B cell (primary cell): Measurements from ENCODE around the gene CD151. TPM values are rescaled to one million over a fixed set of nuclear protein-coding genes. Genes with fewer than 3 reads are reported as not detected.

Source experiments
- ATAC-seq: fragments of 200-7000 bp; cut with Tn5 transposase; one replicate; pipeline ENCODE4 v1.10.0; 2021; ENCODE audit warnings: low read depth, mild to moderate bottlenecking, moderate number of reproducible peaks, moderate library complexity
- CTCF ChIA-PET: fragments of 350-600 bp; sonication (Branson Sonifier 250); formaldehyde crosslinking; loops from one replicate; lab custom pipeline; 2021; ENCODE audit warnings: antibody characterized with exemption, inconsistent platforms; lab: Charles Lee
- POLR2A ChIA-PET: fragments of 350-600 bp; sonication (Branson Sonifier 250); formaldehyde crosslinking; loops from one replicate; lab custom pipeline; 2021; ENCODE audit warnings: antibody characterized with exemption; lab: Charles Lee
- DNase-seq: peaks from one replicate; pipeline ENCODE4 v3.0.0; 2013
- H2AFZ ChIP-seq: 2 replicates; pipeline ENCODE4 v1.6.1; 2012; ENCODE audit warnings: mild to moderate bottlenecking, low read depth, low read length; ENCODE audit not compliant: insufficient read depth, poor library complexity, severe bottlenecking
- H3K27ac ChIP-seq, 2 donors: 1 replicate in 1 of 2; 2 replicates in 1 of 2; pipeline ENCODE4 v1.5.1; 2012 to 2013; ENCODE audit warnings: low read length in 2 of 2, mild to moderate bottlenecking in 2 of 2, moderate library complexity in 1 of 2
- H3K27me3 ChIP-seq, 4 experiments: fragments of 200-600 bp in 1 of 4; sonication (generic) in 1 of 4; replicated peaks in 1 of 4; 1 replicate in 2 of 4; 2 replicates in 2 of 4; pipeline versions ENCODE4 v1.6.1 to v1.7.0; 2013 to 2016; ENCODE audit warnings: low read length in 3 of 4, mild to moderate bottlenecking in 2 of 4, mixed read lengths in 1 of 4, moderate library complexity in 1 of 4; ENCODE audit not compliant: insufficient read depth in 4 of 4, control insufficient read depth in 3 of 4; ENCODE audit errors: control extremely low read depth in 1 of 4
- H3K36me3 ChIP-seq, 2 experiments: replicated peaks in 1 of 2; 1 replicate in 1 of 2; 2 replicates in 1 of 2; pipeline versions ENCODE4 v1.6.1 to v1.7.1; 2013; ENCODE audit warnings: low read length in 1 of 2; ENCODE audit not compliant: insufficient read depth in 2 of 2, control insufficient read depth in 1 of 2; ENCODE audit errors: control extremely low read depth in 1 of 2, extremely low read depth in 1 of 2
- H3K4me1 ChIP-seq, 2 donors: fragments of 200-600 bp in 1 of 2; sonication (generic) in 1 of 2; 1 replicate in 1 of 2; 2 replicates in 1 of 2; pipeline versions ENCODE4 v1.5.1 to v1.6.1; 2013 to 2017; ENCODE audit warnings: low read length in 2 of 2; ENCODE audit not compliant: control insufficient read depth in 2 of 2, insufficient read depth in 2 of 2
- H3K4me2 ChIP-seq: replicated peaks from 2 replicates; pipeline ENCODE3; 2012; ENCODE audit warnings: mild to moderate bottlenecking, low read depth, low read length; ENCODE audit not compliant: poor library complexity, severe bottlenecking
- H3K4me3 ChIP-seq, 5 experiments: fragments of 200-600 bp in 1 of 5; sonication (generic) in 1 of 5; 1 replicate in 3 of 5; 2 replicates in 2 of 5; pipeline versions ENCODE4 v1.5.1 to v1.7.0; 2011 to 2016; ENCODE audit warnings: low read length in 4 of 5, mild to moderate bottlenecking in 4 of 5, low read depth in 2 of 5, control low read depth in 1 of 5, moderate library complexity in 1 of 5; ENCODE audit not compliant: insufficient read depth in 1 of 5; ENCODE audit errors: control extremely low read depth in 1 of 5, extremely low read depth in 1 of 5
- H3K79me2 ChIP-seq: fragments of 200-600 bp; sonication (generic); one replicate; pipeline ENCODE4 v1.6.0; 2016; ENCODE audit warnings: low read length; ENCODE audit not compliant: control insufficient read depth, insufficient read depth
- H3K9ac ChIP-seq: fragments of 200-600 bp; sonication (generic); 2 replicates; pipeline ENCODE4 v1.6.1; 2017; ENCODE audit warnings: mild to moderate bottlenecking, low read length, moderate library complexity
- H3K9me3 ChIP-seq, 3 donors: one replicate each; pipeline versions ENCODE4 v1.6.1 to v1.7.1; 2013; ENCODE audit warnings: low read length in 2 of 3; ENCODE audit not compliant: control insufficient read depth in 2 of 3, insufficient read depth in 1 of 3; ENCODE audit errors: control extremely low read depth in 1 of 3
- H4K20me1 ChIP-seq: 2 replicates; pipeline ENCODE4 v1.6.0; 2012; ENCODE audit warnings: mild to moderate bottlenecking, low read length; ENCODE audit not compliant: insufficient read depth, control insufficient read depth, poor library complexity, severe bottlenecking
- H3K27ac Mint-ChIP-seq: one replicate; pipeline ENCODE4 v1.8.0; 2021; ENCODE audit warnings: mixed read lengths
- H3K27me3 Mint-ChIP-seq: one replicate; pipeline ENCODE4 v1.8.0; 2021; ENCODE audit warnings: mixed read lengths
- H3K4me1 Mint-ChIP-seq: one replicate; pipeline ENCODE4 v1.8.0; 2021; ENCODE audit warnings: mixed read lengths
- H3K4me3 Mint-ChIP-seq: one replicate; pipeline ENCODE4 v1.8.0; 2021; ENCODE audit warnings: mixed read lengths
- H3K9me3 Mint-ChIP-seq: one replicate; pipeline ENCODE4 v1.8.0; 2022; ENCODE audit warnings: mixed read lengths; ENCODE audit not compliant: insufficient read depth
- CTCF ChIP-seq: fragments of 200-600 bp; IDR thresholded peaks from one replicate; pipeline ENCODE4 v1.8.0; 2022; ENCODE audit warnings: antibody characterized with exemption, mild to moderate bottlenecking
- EZH2 ChIP-seq: IDR thresholded peaks from 2 replicates; pipeline ENCODE4 v1.6.1; 2012; ENCODE audit warnings: borderline replicate concordance, low read depth, mild to moderate bottlenecking, moderate library complexity, low read length; ENCODE audit not compliant: insufficient read depth, poor library complexity, severe bottlenecking
- WGBS: methylation state at CpG from one replicate; pipeline ENCODE4 v1.1.5; 2013; ENCODE audit warnings: missing lambda C conversion rate; ENCODE audit not compliant: insufficient coverage; 5-methylcytosine and 5-hydroxymethylcytosine counted together
- intact Hi-C: fragments of 100-400 bp; cut with micrococcal nuclease; formaldehyde crosslinking; loops from one replicate; pipeline ENCODE4 v1.10.0; 2022
- polyA plus RNA-seq: library from polyadenylated mRNA; depleted of rRNA; stranded (reverse); fragments of >200 nt; gene quantifications from 2 replicates; pipeline ENCODE4 v1.2.3, GENCODE V29; 2012
- total RNA-seq, 2 donors: library from RNA; stranded (reverse); fragments of 120-200 nt in 1 of 2; gene quantifications; 1 replicate in 1 of 2; 2 replicates in 1 of 2; pipeline versions ENCODE4 v1.2.3 to v1.2.4, GENCODE V29; 2013 to 2022

CD151 gene
- total and polyA plus RNA-seq, 2 donors (not counting 1 experiment from before 2014, with no cell fraction given): 24.4 to 25.5 TPM

GRCh38 chr11:788009-788640 lies 44.6 kb upstream of the CD151 start:
- Histone ChIP-seq H3K4me1 (peaks cover 10 to 20% of the 10 kb centered on the region in 2 donors), H2AFZ (no peak overlapping the region), H3K36me3 (peaks cover 0 to 7% of the 10 kb centered on the region in 2 experiments), H3K27me3 (peaks cover 0 to 24% (median 5%) of the 10 kb centered on the region in 4 experiments), H3K9ac (no peak overlapping the region), H3K9me3 (peaks cover 0 to 3% (median 0%) of the 10 kb centered on the region in 3 donors), H3K27ac (no peak overlapping the region), H3K4me2 (no peak overlapping the region), H4K20me1 (peaks cover 29% of the 10 kb centered on the region), H3K79me2 (peaks cover 5% of the 10 kb centered on the region), H3K4me3 (no peak overlapping the region)
- intact Hi-C loops: no loop called here
- H3K4me3 Mint-ChIP-seq: no peak overlapping the region
- DNase-seq (no peak), ATAC-seq (no peak)
- no peaks in the 10 kb centered on the region for H3K27me3 Mint-ChIP-seq
- H3K27ac Mint-ChIP-seq: no peak overlapping the region
- WGBS: 58% methylated on average over 28 of the region's 28 CpGs
- peaks cover 4% of the 10 kb centered on the region for H3K4me1 Mint-ChIP-seq
- ChIA-PET POLR2A (no interaction called here), CTCF (no interaction called here)
- no peaks in the 10 kb centered on the region for H3K9me3 Mint-ChIP-seq
- TF ChIP-seq EZH2 (no peak), CTCF (no peak)
